Right ventricle myocardium superior (tissue), 1 donor: ENCODE data around the gene BRINP2. TPM values are rescaled to one million over a fixed set of nuclear protein-coding genes. Genes with fewer than 3 reads are reported as not detected.

Experiments used
- ATAC-seq: fragments of 200-7000 bp; cut with Tn5 transposase; one replicate; pipeline ENCODE4 v1.9.1; 2020; ENCODE audit warnings: mild to moderate bottlenecking; ENCODE audit not compliant: poor library complexity
- DNase-seq: peaks from one replicate; pipeline ENCODE4 v3.0.0-alpha.2; 2020
- intact Hi-C: fragments of 100-400 bp; cut with DNase I; formaldehyde crosslinking; loops from one replicate; pipeline ENCODE4 v1.11.2; 2022
- total RNA-seq: library from RNA; stranded (reverse); fragmentation: NEBNext Ultra II Directional; extraction: Animal tissue kit (Norgen Biotek cat#: 25700); gene quantifications from one replicate; pipeline ENCODE4 v1.2.1, GENCODE V29; 2021
- donor health status: DM: no; HTN: yes; CAD: no; lungs with severe emphysema.

BRINP2 gene
- total RNA-seq, 1 donor from 2014 or later: 0.65 TPM

GRCh38 chr1:177162243-177162642, 8.5 kb upstream of the BRINP2 start:
- DNase-seq: no peak
- intact Hi-C loops: no loop called here
- no peak for ATAC-seq

- DNase-seq (no peak), ATAC-seq (no peak)
- intact Hi-C loops: no loop called here
Observed at GRCh38 chr1:177163844-177164379, 6.8 kb upstream of the BRINP2 start.

GRCh38 chr1:177164380-177165068, 6.2 kb upstream of the BRINP2 start, which contains the start of gene ASTN1:
ASTN1 (minus strand) TSS chr1:177164712; CDS start chr1:177164676, 36 bp downstream.
- ATAC-seq (peak; percentile 39), DNase-seq (no peak)
- intact Hi-C loops: no loop called here

- ATAC-seq (no peak), DNase-seq (no peak)
- intact Hi-C loops: no loop called here
Observed at GRCh38 chr1:177165069-177165439, 5.7 kb upstream of the BRINP2 start.

- intact Hi-C loops: no loop called here
- DNase-seq (no peak), ATAC-seq (no peak)
Observed at GRCh38 chr1:177171536-177172123, 872 bp downstream of the BRINP2 start.

GRCh38 chr1:177172272-177172671, 1.5 kb downstream of the BRINP2 start:
- no peak for ATAC-seq
- intact Hi-C loops: no loop called here
- DNase-seq: no peak

GRCh38 chr1:177172866-177173265, 2.1 kb downstream of the BRINP2 start:
- intact Hi-C loops: no loop called here
- DNase-seq (no peak), ATAC-seq (no peak)

GRCh38 chr1:177173976-177174375, 3.2 kb downstream of the BRINP2 start:
- intact Hi-C loops: no loop called here
- ATAC-seq: no peak
- DNase-seq: no peak

- ATAC-seq (no peak), DNase-seq (no peak)
- intact Hi-C loops: no loop called here
Observed at GRCh38 chr1:177174921-177175634, 4.3 kb downstream of the BRINP2 start.

- DNase-seq: no peak
- intact Hi-C loops: loop anchor here (2.0 kb wide), 1 partner anchor 284 kb away; no protein-coding TSS in a partner anchor
- peak; percentile 36 for ATAC-seq
Observed at GRCh38 chr1:177181280-177181630, 10.5 kb downstream of the BRINP2 start.

- intact Hi-C loops: loop anchor here (2.0 kb wide), 1 partner anchor 285 kb away; no protein-coding TSS in a partner anchor
- DNase-seq: peak; percentile 61
- ATAC-seq: peak; percentile 93
Observed at GRCh38 chr1:177181631-177182291, 11.0 kb downstream of the BRINP2 start.

GRCh38 chr1:177183836-177184235, 13.1 kb downstream of the BRINP2 start:
- no peak for ATAC-seq
- intact Hi-C loops: no loop called here
- DNase-seq: no peak

- no peak for DNase-seq
- intact Hi-C loops: no loop called here
- ATAC-seq: no peak
Observed at GRCh38 chr1:177185209-177185608, 14.5 kb downstream of the BRINP2 start.

GRCh38 chr1:177186639-177187038, 15.9 kb downstream of the BRINP2 start:
- DNase-seq (no peak), ATAC-seq (no peak)
- intact Hi-C loops: no loop called here

GRCh38 chr1:177190308-177190970, 19.7 kb downstream of the BRINP2 start:
- no peak for DNase-seq
- intact Hi-C loops: no loop called here
- ATAC-seq: no peak

- ATAC-seq (no peak), DNase-seq (no peak)
- intact Hi-C loops: no loop called here
Observed at GRCh38 chr1:177198243-177198642, 27.5 kb downstream of the BRINP2 start.

- DNase-seq (no peak), ATAC-seq (no peak)
- intact Hi-C loops: no loop called here
Observed at GRCh38 chr1:177200290-177200689, 29.5 kb downstream of the BRINP2 start.

- no peak for DNase-seq
- intact Hi-C loops: no loop called here
Observed at GRCh38 chr1:177206831-177207355, 36.1 kb downstream of the BRINP2 start.

More at GRCh38 chr1:177206831-177207355, 36.1 kb downstream of the BRINP2 start:
- ATAC-seq: no peak
